Gastrocnemius medialis (tissue), 4 donors: ENCODE measurements around the gene GABRB1.

Source experiments
- CTCF ChIP-seq, 5 experiments: fragments of 450-650 bp in 3 of 5; fragments of 200-600 bp in 2 of 5; sonication (generic) in 2 of 5; IDR thresholded peaks in 4 of 5; conservative IDR thresholded peaks in 1 of 5; 1 replicate in 4 of 5; 2 replicates in 1 of 5; pipeline ENCODE4 v1.5.1; 2016 to 2019; ENCODE audit warnings: antibody characterized with exemption in 5 of 5, mild to moderate bottlenecking in 3 of 5, moderate library complexity in 3 of 5
- POLR2A ChIP-seq, 2 donors: fragments of 450-650 bp; IDR thresholded peaks; one replicate each; pipeline ENCODE4 v1.6.1; 2017; ENCODE audit warnings: antibody characterized with exemption in 2 of 2, mild to moderate bottlenecking in 2 of 2, moderate library complexity in 2 of 2

- TF ChIP-seq CTCF (IDR thresholded peaks at IDR 0.05 in 4 of 5, conservative IDR thresholded peaks at IDR 0.05 in 1 of 5) (no peak), POLR2A (IDR thresholded peaks at IDR 0.05) (no peak)
Measured at GRCh38 chr4:47043821-47044220, 12.5 kb downstream of the GABRB1 start.
